Stimulated activated CD4-positive, alpha-beta T cell treated with anti-CD3 and anti-CD28 coated beads, Interleukin-4, amount 100 ng/mL, for 1 hour (primary cell): ENCODE measurements around the gene ASB13.

Source experiments
- DNase-seq: peaks from one replicate; pipeline ENCODE4 v3.0.0-alpha.2; 2020

ASB13 gene

DNA sequence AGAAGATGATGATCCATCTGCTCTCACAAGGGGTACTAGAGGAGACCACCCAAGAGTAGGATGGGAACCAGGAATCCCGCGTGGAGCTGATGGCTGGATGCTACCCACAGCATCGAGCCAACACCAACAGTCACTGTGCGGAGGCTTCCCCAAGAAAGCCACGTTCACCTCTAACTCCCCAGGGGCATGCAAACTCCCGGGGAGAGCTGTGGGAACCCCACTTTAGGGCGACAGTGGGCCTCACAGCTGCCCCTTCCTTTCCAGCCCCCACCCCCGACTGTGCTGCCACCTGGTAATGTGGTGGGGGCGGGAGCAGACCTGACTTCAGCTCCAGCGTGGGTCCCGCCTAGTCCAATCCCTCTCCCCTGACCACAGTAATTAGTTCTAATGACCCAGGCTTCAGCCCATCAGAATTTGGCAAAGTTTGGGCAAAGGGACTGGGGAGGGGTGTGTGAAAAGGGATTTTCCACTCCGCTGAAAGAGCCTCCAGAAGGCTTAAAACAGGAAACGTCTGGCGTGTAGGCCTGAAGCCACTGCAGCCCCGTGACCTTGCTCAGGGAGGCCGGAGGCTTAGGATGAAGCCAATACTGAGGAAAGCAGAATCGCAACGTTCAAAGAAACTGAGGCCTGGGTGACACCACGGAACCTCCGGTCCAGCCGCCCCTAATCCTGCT, 20.3 kb downstream of the ASB13 start:
- DNase-seq, result no peak

- no peak for DNase-seq
These were observed 21.0 kb downstream of the ASB13 start for GRCh38 chr10:5645375-5645774.

DNA sequence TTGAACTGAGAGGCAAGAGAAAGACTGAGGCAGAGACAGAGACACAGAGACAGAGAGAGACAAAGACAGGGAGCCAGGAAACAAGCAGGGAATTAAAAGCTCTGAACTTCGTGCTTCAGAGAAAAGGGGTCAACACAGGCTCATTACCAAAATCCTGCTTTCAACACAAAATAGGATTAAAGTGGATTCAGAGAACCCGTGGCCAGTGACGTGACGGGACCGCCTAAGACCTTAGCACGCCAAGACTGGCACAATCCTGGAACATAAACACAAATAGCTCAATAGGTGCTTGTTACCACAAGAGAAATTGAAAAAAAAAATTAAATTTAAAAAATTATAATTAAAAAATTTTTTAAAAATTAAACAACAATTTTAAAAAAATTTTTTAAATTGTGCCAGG, 21.5 kb downstream of the ASB13 start:
- no peak for DNase-seq

DNA sequence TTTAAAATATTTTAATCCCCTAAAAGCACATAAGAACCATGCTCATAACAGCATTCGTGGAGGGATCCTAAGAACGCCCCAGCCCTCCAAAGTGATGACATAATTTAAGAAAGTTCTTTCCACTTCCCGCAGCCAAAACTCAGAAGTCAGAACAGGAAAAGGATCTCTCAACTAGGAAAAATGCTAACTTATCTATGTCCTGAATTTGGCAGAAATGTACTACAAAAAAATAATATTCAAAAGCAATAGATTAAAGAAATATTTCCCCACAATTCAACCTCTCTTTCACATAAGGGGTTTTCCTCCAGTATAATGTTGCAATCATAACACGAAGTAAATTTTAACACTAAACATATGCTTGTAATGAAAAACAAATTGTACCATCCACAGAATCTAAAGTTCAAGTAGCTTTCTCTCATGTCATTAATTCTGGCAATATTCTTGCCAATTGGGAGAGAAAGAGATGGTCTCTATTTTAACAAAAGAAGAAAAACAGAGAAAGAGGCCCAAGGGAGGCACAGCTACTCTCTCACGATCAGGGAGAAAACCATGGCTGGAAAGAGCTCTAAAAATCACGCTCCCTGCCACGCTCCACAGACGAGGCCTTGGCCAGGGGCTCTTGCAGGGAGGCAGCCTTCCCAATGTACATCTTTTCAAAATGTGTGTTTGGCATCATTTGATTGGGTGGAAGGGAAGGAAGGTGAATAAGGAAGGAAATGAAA, 22.9 kb downstream of the ASB13 start:
- DNase-seq, result no peak

- no peak for DNase-seq
These were observed 24.9 kb downstream of the ASB13 start for GRCh38 chr10:5641501-5641900.

DNA sequence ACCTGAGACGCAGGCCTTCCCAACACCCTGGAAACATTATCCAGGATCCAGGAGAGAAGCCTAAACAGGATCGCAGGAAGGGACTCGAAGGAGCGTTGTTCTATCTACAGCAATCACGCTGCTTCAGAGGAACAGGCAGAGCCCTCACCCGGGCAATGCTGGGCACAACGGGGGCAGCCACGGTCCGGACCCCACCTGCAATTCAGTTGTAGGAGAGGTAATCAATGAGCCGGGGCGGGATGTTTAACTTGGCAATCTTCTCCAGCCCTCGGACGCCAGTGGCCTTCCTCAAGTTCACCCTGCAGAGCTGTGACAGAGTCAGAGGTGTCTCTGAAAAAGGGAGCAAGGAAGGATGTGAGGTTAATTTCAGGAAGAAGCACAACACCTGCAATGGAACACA, 25.9 kb downstream of the ASB13 start:
- no peak for DNase-seq

DNA sequence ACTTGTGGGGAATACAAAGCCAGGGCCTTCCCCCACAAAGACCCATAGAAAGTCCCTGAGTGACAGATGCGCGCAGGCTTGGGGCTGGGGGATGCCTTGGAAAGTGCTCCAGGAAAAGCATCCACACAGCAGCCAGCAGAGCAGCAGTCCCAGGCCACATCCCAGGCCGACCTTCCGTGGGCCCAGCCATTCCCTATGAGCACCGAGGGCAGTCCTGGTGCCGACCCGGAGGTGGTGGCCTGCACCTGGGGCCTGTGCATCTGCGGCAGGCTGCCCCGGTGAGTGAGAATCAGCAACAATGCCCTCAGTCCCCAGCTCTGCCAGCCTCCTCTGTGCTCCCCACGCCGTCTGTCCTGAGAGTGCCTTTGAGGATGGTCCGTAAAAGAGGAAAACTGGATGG, 26.4 kb downstream of the ASB13 start:
- no peak for DNase-seq

GRCh38 chr10:5639066-5639465, 27.3 kb downstream of the ASB13 start:
- DNase-seq, result no peak

GRCh38 chr10:5638494-5638893, 27.9 kb downstream of the ASB13 start:
- DNase-seq, result no peak

GRCh38 chr10:5634918-5635317, 31.5 kb downstream of the ASB13 start:
- DNase-seq, result no peak

GRCh38 chr10:5633166-5633749, 33.1 kb downstream of the ASB13 start:
- no peak for DNase-seq

DNA sequence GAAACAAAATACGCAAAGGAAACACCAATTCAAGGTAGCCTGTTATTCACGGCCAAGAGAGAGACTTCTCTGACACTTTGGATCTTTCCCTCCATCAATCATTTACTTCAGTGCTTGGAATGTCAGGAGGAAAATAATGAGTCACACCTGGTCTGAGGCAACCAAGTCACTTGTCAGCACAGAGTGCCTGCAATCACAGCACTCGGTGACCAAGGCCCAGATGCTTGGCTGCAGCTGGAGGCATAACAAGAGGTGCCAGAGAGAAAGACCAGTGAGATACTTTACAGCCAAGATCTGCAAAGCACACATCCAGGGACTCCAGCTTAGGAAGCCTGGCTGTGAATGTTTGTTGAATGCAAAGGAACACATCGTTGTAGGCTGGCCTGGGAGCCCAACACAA, 33.9 kb downstream of the ASB13 start:
- DNase-seq, result no peak

DNA sequence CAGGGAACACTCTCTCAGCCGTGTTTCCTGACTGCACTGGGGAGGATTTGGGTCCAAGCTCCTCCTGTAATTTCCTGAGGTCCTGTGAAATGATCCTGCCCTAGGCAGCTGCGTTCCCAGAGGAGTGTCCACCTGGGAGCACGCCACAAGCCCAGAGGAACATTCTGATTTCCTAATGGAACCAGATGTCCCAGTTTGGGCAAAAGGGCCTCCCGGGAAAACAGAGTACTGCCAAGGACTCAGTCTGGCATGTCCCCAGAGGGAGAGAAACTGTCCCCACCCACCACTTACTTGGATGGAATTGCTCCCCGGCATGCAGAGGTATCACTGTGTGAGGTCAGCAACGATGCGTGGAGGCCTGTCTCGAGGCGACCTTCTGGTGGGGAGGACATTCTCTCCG, 34.5 kb downstream of the ASB13 start:
- DNase-seq, result no peak

DNA sequence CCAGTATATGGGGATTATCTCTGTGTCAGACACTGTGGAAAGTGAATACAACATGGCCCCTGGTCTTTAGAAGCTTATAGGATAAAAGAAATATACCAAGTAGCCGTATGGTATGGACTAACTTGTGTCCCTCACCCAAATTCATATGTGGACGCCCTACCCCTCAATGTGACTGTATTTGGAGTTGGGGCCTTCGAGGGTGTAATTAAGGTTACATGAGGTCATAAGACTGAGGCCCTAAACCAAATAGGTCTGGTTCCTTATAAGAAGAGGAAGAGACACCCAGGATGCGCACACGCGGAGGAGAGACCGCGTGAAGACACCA, 36.3 kb downstream of the ASB13 start:
- DNase-seq, result no peak

GRCh38 chr10:5629303-5630111, 36.9 kb downstream of the ASB13 start:
- peak; percentile 85 for DNase-seq

- no peak for DNase-seq
These were observed 37.7 kb downstream of the ASB13 start for GRCh38 chr10:5628451-5629302.

DNA sequence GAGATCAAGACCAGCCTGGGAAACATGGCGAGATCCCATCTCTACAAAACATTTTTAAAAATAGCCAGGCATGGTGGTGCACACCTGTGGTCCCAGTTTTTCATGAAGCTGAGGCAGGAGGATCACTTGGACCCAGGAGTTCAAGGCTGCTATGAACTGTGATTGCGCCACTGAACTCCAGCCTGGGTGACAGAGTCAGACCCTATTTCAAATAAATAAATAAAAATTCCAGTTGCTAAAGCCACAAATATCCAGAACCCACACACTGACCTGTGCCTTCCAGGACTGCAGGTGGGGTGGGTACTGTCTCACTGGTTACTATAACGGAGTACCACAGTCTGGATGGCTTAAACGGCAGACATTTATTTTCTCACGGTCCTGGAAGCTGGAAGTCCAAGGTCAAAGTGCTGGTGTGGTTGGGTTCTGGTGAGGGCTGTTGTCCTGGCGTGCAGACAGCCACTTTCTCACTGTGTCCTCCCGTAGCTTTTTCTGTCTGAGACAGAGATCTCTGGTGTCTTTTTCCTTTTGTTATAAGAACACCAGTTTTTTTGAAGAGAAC, 38.8 kb downstream of the ASB13 start:
- DNase-seq, result no peak

- DNase-seq, result no peak
These were observed 40.2 kb downstream of the ASB13 start for GRCh38 chr10:5625992-5626777.

DNA sequence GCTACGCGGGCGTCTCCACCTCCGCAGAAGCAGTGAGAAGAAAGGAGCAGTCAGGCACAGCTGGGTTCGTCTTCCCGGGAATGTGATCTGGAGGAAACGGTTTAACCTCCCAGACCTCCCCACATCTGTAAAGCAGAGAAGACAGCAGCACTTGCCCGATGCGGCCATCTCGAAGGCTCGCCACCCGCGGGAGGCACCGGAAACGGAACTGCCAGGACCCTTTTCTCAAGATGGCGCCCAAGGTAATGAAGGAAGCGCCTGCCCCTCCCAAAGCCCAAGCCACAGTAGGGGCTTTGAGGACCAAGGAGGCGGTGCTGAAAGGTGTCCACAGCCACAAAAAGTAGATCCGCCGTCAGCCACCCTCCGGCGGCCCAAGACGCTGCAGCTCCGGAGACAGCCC, 41.7 kb downstream of the ASB13 start:
- DNase-seq, result no peak

GRCh38 chr10:5623081-5623748, 43.2 kb downstream of the ASB13 start:
- DNase-seq, result peak; percentile 83
